ENCODE results near the gene P2RX6.

The P2RX6 gene

DNA sequence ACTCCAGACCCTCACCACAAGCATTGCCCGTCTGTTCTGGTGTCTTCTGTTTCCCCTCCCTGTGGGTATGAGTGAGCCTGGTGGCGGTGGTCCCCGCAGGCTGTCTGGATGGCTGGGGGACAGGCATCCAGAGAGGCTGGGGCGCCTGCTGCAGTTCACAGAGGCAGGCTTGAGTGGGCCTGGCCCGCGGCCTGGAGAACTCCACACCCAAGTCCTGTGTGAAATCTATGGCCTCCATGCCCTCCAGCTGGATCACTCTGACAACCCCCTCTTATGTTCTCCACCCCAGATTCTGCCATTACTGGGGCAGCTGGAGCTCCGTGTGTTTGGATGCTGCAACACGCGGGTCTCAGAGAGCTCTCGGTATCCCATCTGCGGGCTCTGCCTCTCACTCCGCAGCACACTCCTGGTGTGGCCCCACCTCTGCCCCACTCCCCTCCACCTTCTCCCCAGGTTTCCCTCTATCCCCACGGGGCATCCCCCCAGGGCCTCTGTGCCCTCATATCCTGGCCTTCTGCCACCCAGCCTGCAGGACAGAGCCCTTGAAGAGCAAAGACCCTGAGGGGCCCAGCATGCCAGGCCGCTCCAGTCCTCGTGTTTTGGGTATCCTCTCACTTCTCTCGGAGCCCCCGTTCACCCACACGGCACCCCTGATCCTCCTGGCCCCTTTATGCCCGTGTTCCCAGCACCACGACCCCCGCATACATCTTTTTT lies 62.1 kb downstream of the P2RX6 start:
- Histone ChIP-seq H3K36me3 (ENCODE audit: control insufficient read depth, insufficient read depth, low read length) (no peaks in the 10 kb centered on the region), H3K9me3 (ENCODE audit: control insufficient read depth, insufficient read depth, low read length) (no peaks in the 10 kb centered on the region), H3K27me3 (ENCODE audit: control insufficient read depth, insufficient read depth, low read length) (no peaks in the 10 kb centered on the region), H3K4me3 (ENCODE audit: low read depth, low read length) (no peak overlapping the region), H3K4me1 (ENCODE audit: control insufficient read depth, insufficient read depth, low read length) (no peaks in the 10 kb centered on the region), H3K9ac (ENCODE audit: low read depth, low read length) (no peak overlapping the region), H3K27ac (ENCODE audit: low read depth, low read length) (no peak overlapping the region)
